GM21528 (cell line): Measurements from ENCODE around the gene CACNA1C.

ENCODE experiments used
- ATAC-seq: cut with Tn5 transposase; IDR thresholded peaks from one replicate; pipeline ENCODE4 v1.9.1; 2021; ENCODE audit warnings: mild to moderate bottlenecking, moderate library complexity; ENCODE audit not compliant: unreplicated experiment, low FRiP score

The CACNA1C gene

DNA sequence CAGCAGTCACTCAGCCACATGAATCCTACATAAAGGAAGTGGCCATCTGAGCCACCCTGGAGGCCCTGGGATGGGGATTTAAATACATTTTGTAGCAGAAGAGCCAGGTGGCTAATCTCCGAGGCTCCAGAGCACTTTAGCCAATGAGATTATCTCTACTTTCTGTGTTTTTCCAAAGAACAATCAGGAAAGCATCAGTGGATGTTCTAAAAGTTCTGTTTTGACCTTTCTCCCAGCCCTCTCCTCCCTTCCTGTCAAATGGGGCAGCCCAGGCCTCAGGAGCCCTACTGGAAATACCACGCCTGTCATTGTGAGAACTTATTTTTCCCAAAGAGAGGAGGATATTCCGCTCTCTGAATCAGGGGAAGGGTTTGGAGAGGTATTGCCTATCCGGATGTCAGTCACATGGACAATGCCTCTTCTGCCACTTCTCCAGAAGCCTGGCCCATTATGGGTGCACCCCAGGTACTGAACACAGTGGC lies 405.2 kb downstream of the CACNA1C start:
- ATAC-seq = no peak

DNA sequence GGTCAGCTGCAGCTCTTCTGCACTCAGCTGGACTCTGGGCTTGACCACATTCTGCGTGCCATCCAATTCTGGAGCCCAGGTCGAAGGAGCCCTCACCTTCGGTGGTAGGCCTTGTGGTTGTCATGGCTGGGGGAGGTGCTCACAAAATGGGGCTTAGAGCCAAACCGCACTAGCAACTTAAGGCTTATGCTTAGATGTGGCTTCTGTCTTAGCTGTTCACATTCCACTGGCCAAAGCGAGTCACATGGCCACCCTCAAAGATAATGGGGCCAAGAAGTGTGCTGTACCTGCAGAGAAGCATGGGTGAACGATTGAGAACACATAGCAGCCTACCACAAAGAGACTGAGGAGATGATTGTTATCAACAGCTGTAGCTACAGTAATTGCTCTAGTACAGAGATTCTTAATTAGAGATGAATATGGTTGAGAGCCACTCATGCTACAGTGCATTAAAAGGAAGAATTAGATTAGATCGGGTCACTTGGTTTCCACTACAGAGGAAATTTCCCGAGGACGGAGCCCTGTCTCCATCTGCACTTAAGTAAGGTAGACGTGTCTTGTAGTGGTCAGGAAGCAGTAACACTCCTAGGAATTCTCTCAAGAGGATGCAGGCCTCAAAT lies 407.4 kb downstream of the CACNA1C start:
- ATAC-seq = no peak

DNA sequence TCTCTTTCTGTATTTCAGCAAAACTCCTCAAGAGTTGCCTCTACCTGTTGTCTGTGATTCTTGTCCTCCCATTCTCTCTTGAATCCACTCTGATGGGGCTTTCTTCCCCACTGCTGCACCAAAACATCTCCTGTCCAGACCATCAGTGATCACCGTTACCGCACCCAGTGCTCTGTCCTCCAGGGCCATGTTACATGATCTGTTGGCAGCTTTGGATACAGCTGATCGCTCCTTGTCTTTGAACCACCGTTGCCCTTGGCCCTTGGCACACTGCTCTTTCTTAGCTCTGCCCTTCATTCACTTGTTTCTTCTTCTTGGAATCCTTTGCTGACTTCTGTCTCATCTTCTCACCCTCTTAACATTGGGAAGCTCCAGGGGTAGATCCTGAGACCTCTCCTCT lies 408.3 kb downstream of the CACNA1C start:
- no peak for ATAC-seq

DNA sequence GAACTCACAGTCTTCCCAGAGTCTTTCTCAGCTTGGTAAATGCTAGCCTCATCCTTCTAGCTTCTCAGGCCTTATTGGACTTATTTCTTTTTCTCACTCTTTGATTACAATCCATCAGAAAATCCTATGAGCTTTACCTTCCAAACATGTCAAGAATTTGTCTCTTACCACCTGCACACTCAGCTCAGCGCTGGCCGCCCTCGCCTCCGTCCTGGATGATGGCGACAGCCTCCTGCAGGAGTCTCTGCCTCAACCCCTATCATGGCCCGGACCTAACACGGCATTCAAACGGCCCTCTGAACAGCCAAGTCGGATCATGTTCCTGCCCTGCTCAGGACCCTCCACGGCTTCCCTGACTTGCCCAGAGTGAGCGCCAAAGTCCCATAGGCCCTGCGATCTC lies 408.9 kb downstream of the CACNA1C start:
- no peak for ATAC-seq

DNA sequence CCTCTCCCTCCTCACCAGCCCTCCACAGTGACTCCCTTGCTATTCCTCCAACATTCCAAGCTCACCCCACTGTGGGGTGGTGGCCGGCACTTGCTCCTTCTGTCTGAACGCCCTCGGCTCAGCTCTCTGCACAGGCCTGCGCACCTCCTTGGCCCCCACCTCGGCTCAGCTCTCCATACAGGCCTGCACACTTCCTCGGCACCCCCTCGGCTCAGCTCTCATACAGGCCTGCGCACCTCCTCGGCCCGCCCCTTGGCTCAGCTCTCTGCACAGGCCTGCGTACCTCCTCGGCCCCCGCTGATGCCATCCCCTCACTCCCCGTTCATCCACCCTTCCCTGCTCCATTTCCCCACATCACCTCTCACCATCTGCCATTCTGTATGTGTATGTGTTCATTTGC lies 409.3 kb downstream of the CACNA1C start:
- ATAC-seq = no peak

DNA sequence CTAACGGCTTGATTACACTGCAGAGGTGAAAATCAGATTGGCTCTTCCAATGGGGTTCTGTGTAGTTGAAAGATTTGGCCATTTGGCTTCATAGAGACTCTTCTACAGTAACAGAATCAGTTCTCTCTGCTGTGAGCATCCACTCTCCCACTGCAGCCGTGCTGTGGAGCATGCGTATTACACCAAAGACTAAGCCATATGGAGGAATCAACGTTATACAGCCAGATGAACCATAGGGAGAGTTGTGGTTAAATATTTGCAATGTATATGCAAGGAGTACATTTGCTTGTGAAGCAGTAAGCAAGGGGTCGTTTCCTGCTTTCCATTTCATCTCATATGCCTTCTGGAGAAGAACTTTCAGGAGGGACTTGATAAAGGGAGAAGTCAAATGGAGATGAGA lies 410.9 kb downstream of the CACNA1C start:
- ATAC-seq = no peak

DNA sequence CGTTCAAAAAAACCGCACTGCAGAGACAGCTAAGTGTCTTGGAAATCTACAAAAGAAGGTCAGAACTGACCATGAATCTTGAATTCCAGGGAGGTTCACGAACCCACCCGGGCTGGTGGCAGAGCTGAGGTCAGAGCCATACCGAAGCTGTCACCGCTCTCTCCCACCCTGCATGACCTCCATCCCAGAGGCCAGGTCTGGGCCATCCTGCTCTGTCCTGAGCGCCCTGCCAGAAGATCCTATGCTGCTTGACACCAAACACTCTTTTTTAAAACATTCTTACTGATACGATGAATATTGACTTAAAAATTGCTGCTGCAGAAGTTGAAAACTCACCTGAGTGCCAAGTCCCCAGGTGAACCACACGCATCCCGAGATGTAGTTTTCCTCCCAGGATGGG lies 412.9 kb downstream of the CACNA1C start:
- no peak for ATAC-seq

DNA sequence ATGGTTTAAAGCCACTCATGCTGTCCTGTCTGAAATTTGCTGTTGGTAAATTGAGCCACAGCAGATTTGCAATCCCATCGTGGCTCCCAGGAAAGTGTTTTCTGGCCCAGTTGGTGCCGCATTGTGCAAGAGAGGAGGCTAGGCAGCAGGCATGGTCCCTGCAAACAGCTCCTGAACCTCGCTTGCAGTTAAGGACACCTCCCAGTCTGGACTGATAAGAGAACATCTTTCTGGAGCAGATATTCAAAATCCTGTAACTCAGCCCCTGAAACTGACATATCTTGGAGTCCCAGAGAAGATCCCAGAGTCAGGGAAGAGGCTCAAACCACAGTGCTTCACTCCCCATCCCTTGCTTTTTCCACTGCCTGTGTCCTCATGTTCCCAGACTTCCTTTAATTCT lies 413.4 kb downstream of the CACNA1C start:
- no peak for ATAC-seq

DNA sequence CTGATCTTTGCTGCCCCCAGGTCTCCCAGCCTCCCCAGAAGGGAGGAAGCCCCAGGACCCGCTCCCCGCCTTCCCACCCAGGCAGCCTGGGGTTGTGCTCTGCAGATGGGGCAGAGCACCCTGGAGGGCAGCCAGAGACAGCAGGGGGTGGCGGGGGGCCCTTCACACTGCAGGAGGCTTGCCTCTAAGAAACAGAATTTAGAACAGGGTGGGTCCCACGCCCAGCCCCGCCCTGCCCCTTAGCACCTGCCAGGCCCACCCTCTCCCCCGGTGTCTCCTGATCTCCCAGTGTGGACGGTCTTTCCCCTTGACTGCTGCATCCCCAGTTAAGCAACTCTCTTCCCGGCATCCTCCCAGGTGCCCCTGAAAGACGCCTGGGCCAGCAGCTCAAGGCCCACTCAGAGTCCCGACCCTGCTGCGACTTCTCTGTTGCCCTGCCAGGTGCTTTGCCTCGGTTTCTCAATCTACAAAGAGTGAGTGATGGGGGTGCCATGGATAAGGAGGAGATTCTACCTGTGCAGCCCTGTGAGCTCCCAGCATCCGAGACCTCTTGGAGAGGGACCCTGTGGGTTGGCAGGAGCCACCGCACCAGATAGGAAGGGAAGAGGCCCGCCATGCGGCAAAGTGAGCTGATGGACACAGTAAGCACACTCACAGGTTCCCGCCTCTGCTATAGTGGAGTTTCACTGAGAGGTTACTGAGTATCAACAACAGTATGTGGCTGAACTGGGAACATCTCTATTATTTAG lies 414.8 kb downstream of the CACNA1C start:
- no peak for ATAC-seq

DNA sequence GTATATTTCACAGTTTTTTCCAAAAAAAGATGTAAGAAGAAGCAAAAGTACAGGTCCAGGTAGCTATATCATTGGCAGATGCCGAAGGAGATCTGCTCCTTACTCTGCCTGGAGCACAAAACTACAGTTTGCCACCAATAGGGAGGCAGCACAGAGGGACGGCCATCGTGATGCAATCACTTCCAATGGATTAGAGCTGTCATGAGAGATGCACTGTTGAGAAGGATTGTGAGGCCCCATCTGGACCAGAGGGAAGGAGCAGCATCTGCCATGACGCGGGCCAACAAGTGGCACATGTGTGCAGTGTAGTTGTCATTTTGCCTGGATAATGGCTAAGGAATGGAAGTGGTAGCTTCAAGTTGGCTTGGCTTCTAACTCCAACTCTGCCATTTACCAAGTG lies 423.2 kb downstream of the CACNA1C start:
- no peak for ATAC-seq

DNA sequence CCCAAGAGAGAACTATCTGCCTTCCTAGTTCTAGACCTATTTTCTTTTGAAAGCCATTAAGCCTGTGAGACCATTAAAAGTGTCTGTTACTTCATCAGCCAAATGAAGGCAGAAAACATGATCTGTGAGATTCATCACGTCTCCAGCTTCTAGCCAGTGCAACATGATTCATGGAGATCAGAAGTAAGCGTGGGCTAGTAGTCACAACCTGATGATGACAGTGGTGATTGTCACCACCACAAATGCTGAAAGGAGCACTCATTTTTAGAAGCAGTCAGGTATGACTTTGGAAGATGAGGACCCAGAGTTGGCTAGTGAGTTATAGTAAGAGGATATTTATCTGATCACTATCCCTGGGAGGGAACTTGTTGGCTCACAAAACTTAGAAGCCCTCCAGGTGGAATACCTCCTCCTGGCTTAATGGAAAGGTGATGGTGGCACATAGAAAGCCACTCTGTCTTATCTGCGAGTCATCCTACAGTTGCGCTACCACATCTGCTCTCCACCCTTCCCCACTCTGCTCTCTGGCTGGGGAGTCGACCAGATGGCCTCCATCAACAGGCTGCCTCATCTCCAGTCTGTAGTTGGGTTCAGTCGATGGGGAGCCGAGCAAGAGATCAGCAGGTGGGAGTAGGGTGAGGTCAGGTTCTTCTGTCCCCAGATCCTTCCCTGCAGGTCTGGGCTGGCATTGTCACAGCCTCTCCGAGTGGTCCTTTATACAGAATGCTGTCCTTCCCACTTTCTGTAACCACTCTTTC lies 424.4 kb downstream of the CACNA1C start:
- ATAC-seq = no peak

DNA sequence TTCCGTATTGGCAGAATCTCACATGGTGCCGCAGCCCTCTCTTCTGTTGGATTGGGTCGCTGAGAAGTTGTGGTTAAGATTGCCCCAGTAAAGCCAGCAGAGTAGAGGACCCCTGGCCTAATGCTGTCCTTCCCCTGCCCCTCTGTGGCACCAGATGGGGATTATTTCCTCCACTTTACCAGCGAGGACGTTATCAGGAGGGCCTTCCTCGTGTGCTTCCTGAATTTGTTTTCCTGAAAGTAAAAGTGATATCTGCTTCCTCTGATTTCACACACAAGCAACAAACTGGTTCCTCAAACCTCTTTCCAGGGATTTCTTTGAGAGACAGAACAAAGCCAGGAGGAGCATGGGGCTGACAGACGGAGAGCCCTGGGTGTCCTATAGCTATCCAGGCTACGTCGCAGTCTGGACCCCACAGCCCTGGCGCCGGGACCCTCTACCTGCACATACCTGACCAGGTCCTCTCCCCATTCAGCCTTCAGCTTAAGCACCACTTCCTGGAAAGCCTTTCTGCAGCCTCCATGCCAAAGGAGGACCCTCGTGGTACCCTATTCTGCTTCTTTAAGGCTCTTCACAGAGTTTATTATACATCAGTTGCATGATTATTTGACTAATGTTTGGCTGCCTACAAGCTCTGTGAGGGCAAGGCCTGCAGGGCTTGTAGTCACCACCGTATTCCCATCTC lies 427.2 kb downstream of the CACNA1C start:
- no peak for ATAC-seq

DNA sequence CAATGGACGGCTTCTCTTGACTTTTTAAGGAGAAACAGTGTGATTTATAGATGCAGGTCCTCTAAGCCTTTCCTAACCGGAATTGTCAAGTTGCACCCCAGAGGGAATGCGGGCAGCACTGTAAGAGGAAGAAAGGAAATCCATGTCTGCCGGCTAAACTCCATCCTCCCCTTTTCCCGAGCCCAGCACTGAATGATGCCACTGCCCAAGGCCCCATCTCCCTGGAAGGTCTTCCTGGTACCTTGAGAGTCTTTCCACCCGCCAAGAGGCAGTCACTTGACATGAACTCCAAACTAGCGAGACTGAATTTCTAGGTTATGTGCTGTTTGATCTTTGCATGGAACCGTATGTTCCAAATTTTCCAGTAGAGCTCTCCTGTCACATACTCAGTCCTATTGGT lies 428.6 kb downstream of the CACNA1C start:
- ATAC-seq = no peak

DNA sequence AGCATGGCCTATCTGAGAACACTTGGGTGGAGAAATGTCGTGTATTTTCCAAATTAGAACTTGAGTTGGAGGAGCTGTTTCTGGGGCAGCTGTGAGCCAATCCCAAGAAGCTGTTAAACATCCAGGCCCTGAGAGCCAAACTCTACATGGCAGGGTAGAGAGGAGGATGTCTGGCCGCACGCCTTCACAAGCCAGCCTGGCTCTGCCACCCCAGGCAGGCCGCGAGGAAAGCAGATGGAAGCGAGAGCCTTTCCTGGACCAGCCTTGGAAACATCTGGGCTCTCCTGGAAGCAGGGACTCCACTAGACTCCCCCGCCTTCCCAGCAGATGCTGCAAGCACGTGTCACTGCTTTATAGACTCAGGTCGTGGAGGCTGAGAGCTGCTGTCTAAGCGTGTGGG lies 429.2 kb downstream of the CACNA1C start:
- no peak for ATAC-seq

DNA sequence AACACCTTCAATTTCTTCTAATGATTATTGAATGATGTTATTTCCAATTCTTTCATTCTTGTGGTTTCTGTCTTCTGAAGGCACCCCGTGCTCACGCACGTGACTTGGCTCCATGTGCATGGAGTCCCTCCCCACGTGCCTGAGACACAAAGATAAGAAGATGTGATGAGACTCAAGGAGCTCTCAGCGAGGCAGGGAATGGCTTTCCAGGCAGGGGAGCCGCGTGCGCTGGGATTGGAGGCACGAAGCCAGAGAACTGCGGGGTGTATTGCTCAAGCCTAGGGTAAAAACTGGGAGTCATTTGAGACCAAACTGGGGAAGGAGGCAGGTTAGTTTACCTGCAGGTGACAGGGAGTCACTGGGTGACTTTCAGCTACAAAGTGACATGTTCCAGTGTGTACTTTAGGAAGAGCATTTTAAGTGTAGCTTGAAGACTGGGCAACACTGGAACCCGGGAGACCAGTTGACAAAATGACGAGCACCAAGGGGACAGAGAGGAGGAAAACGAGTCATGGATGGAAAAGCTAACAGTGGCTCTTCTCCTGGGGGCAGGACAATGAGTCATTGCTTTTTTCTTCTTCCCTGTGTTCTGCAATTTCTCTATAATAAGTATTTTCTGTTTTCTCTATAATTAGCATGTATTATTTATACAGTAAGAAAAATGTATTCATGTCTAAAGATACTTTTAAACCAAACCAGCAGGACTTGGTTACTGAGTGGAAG lies 430.3 kb downstream of the CACNA1C start:
- ATAC-seq = no peak

DNA sequence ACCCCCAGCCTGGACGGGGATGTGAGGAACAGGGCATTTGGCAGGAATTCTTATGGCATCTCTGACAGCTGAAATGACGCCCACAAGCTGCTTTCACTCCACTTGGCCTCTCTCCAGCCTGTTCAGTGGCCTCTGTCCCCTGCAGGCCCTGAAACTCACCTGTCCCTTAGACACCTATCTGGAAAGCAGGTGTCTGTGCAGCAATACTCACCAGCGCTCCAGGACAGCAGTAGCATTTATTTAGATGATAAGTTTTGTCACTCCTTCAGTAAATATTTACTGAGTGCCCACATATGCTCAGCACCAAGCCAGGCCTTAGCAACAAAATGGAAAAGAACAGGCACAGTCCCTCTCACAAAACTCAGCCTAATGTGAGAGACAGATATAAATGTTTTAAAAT lies 430.9 kb downstream of the CACNA1C start:
- ATAC-seq = no peak

DNA sequence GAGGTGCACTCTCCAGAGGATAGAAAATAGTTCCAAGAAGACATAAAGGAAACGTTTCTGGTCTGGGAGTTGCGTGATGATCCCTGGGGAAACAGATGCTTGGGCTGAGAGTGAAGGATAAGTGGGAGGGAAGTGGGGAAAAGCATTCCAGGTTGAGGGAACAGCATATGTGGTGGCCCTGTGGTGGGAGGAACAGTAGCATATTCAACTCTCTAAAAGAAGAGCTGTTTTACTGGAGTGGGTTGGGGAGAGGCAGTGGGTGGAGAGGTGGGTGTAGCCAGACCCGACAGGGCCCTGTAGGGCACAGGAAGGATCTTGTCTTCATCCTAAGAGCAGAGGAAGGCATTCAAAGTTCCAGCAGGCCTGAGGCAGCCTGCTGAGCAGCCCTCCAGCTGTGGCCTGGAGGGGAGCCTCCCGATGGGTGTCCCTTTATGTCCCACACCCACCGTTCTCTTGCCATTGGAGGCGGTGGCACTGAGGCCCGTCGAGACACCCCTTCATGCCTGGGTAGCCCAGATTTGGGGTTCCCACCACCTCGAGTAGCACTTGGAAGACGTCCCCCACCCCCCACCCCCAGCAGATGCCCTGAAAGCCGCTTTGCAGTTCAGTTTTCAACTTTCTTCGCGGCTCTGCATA lies 431.5 kb downstream of the CACNA1C start:
- ATAC-seq = no peak

DNA sequence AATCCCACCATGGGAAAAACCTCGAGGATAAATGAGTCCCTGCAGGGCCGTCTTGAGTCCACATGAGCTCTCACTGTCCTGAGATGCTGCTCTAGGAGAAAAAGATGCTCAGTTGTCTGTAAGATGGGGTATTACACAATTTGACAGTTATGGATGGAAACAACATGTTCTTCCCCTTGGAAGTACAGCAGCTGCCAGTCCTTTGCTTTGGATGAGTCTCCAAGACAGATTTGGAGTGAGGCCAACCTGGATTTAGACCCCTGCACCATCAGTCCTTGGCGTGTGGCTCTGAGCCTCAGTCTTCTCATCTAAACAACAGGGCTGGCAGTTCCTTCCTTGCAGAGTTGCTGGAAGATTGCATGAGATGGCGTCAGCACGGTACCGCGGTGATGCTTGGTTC lies 432.9 kb downstream of the CACNA1C start:
- ATAC-seq = no peak

DNA sequence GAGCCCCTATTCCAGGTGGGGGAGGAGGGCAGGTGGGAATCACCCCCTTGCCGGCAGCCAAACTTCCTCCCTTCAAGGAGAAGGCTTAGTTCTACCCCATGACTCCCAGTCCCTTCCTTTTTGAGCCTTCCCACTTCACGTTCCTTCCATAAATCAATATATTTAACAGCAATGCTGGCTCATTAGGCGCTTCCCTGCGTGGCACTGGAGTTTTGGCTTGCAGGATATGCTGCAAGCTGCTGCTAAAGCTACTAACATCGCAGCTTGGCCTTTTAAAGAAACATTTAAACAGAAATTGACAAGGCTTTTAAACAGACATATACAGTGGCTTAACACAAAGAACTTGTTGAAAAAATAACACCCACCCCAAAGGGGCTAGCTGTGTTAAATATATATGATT lies 434.0 kb downstream of the CACNA1C start:
- no peak for ATAC-seq

DNA sequence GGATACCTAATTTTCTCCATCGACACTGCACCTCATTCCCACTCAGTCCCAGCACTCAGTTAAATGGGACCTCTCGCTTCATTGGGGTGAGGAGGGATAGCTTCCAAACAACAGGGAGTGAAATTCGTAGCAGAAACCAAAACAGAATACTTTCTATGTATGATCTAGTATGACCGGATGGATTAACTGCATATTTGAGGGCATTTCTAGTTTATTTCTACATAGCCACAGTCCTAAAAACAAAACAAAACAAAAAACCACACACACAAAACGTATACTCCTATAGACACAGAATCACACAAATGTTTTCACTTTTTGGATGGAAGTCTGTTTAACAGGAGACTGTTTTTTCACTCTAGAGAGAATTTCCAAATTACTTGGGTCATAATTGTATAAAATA lies 434.5 kb downstream of the CACNA1C start:
- ATAC-seq = no peak
